Gastroesophageal sphincter (tissue), 3 donors: Measurements from ENCODE around the gene LAMA2.

Experiments used
- CTCF ChIP-seq, 4 experiments: fragments of 200-600 bp in 2 of 4; fragments of 450-650 bp in 2 of 4; sonication (generic) in 1 of 4; IDR thresholded peaks; one replicate each; pipeline ENCODE4 v1.5.1; 2017 to 2019; ENCODE audit warnings: antibody characterized with exemption in 4 of 4, mild to moderate bottlenecking in 2 of 4, moderate library complexity in 2 of 4
- EP300 ChIP-seq: sonication (generic); formaldehyde crosslinking; IDR thresholded peaks from one replicate; pipeline ENCODE4 v1.6.1; 2017; ENCODE audit warnings: antibody characterized with exemption, mild to moderate bottlenecking
- POLR2A ChIP-seq, 2 donors: fragments of 450-650 bp; IDR thresholded peaks; one replicate each; pipeline ENCODE4 v1.6.1; 2017; ENCODE audit warnings: antibody characterized with exemption in 2 of 2, mild to moderate bottlenecking in 2 of 2, moderate library complexity in 1 of 2

GRCh38 chr6:128857806-128858205, 25.1 kb upstream of the LAMA2 start:
- TF ChIP-seq POLR2A (IDR thresholded peaks at IDR 0.05), result no peak
- TF ChIP-seq CTCF (IDR thresholded peaks at IDR 0.05), result no peak
- no peak for TF ChIP-seq EP300
